H7 (cell line): ENCODE measurements around the gene COL15A1. TPM values are rescaled to one million over a fixed set of nuclear protein-coding genes. Genes with fewer than 3 reads are reported as not detected.

Source experiments
- DNase-seq: peaks from one replicate; pipeline ENCODE4 v3.0.0; 2012
- H3K27me3 ChIP-seq: 2 replicates; pipeline ENCODE4 v1.6.0; 2011; ENCODE audit warnings: mild to moderate bottlenecking, low read length; ENCODE audit not compliant: control insufficient read depth, insufficient read depth
- H3K36me3 ChIP-seq: replicated peaks from 2 replicates; pipeline ENCODE4 v1.5.1; 2011; ENCODE audit warnings: low read length; ENCODE audit not compliant: control insufficient read depth, insufficient read depth
- H3K4me3 ChIP-seq: 2 replicates; pipeline ENCODE4 v1.5.1; 2011; ENCODE audit warnings: low read depth, mild to moderate bottlenecking, control low read depth, low read length, moderate library complexity; ENCODE audit not compliant: insufficient read depth
- total RNA-seq: library from RNA; depleted of rRNA; stranded (reverse); fragments of >200 nt; shearing (Covaris generic); gene quantifications from 2 replicates; pipeline ENCODE4 v1.2.3, GENCODE V29; 2014

Gene COL15A1
- total RNA-seq, 1 experiment from 2014 or later: not detected

DNA sequence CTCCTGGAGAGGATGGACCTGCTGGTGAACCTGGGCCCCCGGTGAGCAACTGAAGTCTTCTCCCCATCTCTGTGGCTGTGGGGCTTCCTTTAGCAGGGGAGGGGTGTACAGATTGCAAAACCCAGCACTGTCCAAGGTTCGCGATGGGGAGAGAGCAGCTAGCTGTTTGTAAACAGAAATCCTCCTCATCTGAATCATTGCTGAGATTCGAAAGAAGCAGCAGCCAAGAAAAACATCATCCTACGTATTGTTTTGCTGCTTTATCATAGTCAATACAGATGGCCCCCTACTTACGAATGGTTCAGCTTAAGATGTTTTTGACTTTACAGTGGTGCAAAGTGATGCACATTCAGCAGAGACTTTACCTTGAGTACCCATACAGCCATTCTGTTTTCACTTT is 81.3 kb downstream of the COL15A1 start:
- Histone ChIP-seq H3K27me3 (no peaks in the 10 kb centered on the region), H3K36me3 (no peaks in the 10 kb centered on the region), H3K4me3 (no peak overlapping the region)
- DNase-seq: no peak

- Histone ChIP-seq H3K36me3 (no peaks in the 10 kb centered on the region), H3K27me3 (no peaks in the 10 kb centered on the region), H3K4me3 (no peak overlapping the region)
- DNase-seq: no peak
Measured at GRCh38 chr9:99025616-99026270, 82.0 kb downstream of the COL15A1 start.

- Histone ChIP-seq H3K36me3 (no peaks in the 10 kb centered on the region), H3K27me3 (no peaks in the 10 kb centered on the region), H3K4me3 (no peak overlapping the region)
- DNase-seq: no peak
Measured at GRCh38 chr9:99026271-99026955, 82.7 kb downstream of the COL15A1 start.

DNA sequence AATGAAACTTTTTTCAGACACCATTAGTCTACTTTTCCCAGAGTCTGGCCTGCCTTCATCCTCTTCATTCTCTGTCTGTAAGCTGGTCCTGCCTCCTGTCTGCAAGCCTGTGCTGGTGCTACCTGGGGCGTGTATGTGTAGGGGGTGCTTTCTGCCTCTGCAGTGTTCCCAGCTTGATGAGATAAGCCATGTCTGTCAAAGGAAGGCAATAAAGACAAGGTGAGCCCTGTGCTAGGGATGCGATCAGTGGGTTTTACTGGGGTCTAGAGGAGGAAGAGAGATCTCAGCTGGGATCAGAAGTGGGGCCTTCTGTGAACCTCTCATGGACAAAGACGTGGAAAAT is 83.2 kb downstream of the COL15A1 start:
- DNase-seq: no peak
- Histone ChIP-seq H3K4me3 (no peak overlapping the region), H3K36me3 (no peaks in the 10 kb centered on the region), H3K27me3 (no peaks in the 10 kb centered on the region)

DNA sequence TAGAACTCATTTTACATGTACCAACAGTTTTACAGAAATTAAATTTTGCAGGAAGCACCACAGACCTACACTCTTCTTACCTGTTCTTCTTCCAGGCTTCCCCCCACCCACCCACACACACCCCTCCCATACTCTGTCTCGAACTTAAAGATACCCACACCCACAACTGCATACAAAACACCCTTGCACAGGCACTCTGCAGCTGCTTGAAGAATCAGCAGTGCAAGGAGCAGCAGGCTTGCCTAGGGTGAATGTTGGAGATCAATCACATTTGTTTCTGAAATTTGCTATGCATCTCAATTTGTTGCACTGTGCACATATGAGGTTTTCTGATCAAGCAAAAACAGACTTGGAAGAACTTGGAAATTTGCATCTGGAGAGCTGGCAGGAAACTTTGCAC is 83.7 kb downstream of the COL15A1 start:
- H3K4me3 ChIP-seq: no peak overlapping the region
- no peaks in the 10 kb centered on the region for H3K36me3 ChIP-seq
- H3K27me3 ChIP-seq: no peaks in the 10 kb centered on the region
- no peak for DNase-seq

- H3K36me3 ChIP-seq: no peaks in the 10 kb centered on the region
- H3K27me3 ChIP-seq: no peaks in the 10 kb centered on the region
- H3K4me3 ChIP-seq: no peak overlapping the region
- no peak for DNase-seq
Measured at GRCh38 chr9:99029083-99029645, 85.5 kb downstream of the COL15A1 start.

DNA sequence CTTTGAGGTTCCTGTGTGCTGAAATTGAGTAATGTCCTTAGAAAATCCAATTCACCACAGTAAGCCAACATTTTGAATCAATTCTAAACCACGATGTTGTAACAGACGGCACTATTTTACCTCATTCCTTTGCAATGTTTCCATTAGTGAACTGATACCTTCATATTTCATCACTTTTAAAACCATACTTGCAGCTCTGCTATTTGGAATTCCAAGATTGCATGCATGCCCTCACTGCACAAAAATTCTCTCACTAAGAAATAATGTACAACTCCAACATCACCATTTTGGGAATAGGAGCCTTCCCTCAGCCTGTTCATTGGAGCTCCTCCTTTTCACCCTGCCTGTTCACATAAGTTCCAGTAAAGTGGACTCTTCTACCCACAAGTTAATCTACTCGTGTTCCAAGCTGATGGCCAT is 86.4 kb downstream of the COL15A1 start:
- Histone ChIP-seq H3K27me3 (no peaks in the 10 kb centered on the region), H3K4me3 (no peak overlapping the region), H3K36me3 (no peaks in the 10 kb centered on the region)
- DNase-seq: no peak

- Histone ChIP-seq H3K36me3 (no peaks in the 10 kb centered on the region), H3K4me3 (no peak overlapping the region), H3K27me3 (no peaks in the 10 kb centered on the region)
- no peak for DNase-seq
Measured at GRCh38 chr9:99030610-99031109, 87.0 kb downstream of the COL15A1 start.

- Histone ChIP-seq H3K27me3 (no peaks in the 10 kb centered on the region), H3K4me3 (no peak overlapping the region), H3K36me3 (no peaks in the 10 kb centered on the region)
- DNase-seq: no peak
Measured at GRCh38 chr9:99031319-99031718, 87.6 kb downstream of the COL15A1 start.

- no peaks in the 10 kb centered on the region for H3K36me3 ChIP-seq
- no peak for DNase-seq
- H3K27me3 ChIP-seq: no peaks in the 10 kb centered on the region
- no peak overlapping the region for H3K4me3 ChIP-seq
Measured at GRCh38 chr9:99031994-99032393, 88.3 kb downstream of the COL15A1 start.

DNA sequence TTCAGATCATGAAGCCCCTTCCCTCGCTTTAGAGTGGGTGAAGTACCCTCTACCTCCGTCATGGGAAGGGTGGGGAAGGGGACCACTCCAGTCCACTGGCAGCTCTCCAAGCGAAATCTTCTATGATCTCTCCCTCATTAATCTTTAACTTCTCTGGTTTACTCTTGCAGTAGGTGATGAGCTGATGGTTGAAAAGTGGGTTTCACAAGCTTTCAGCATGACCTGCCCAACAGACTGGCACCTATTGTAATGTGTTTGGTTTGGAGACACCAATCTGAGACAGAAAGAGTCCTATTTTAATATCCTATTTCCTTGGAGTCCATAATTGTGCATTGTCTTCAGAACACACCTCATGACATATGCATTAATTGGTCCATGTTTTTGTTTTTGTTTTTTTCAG is 90.4 kb downstream of the COL15A1 start:
- no peaks in the 10 kb centered on the region for H3K27me3 ChIP-seq
- no peak for DNase-seq
- no peaks in the 10 kb centered on the region for H3K36me3 ChIP-seq
- no peak overlapping the region for H3K4me3 ChIP-seq

- Histone ChIP-seq H3K4me3 (no peak overlapping the region), H3K36me3 (no peaks in the 10 kb centered on the region), H3K27me3 (no peaks in the 10 kb centered on the region)
- DNase-seq: no peak
Measured at GRCh38 chr9:99035313-99035712, 91.6 kb downstream of the COL15A1 start.

DNA sequence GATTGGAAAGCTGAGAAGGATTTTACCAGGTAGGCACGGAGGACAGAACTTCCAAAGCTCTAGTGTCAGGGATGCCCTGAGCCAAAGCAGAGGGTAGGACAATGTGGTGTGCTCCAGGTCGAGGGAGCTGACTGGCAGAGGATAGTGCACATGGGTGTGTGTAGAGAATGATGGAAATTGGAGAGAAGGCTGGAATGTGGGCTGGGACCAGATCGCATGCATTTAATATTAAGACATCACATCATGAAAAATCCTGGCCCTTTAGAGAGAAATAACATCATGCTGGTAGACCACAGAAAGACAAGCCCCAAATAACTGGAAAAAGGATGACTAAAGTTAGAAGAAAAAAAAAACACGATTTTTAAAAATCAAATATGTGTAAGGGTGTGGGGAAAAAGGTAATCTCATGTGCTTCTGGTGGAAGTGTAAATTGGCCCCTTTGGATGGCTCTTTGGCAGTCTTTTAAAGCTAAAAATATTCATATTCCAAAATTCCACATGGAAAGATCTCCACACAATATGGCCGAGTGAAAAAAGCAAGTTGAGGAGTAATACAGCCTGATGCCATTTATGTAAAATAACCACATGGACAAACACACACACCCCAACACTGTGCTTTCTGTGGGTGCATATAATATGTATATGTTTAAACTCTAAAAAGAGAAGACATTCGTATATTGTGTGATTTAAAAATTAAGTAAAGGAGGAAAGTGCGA is 94.2 kb downstream of the COL15A1 start:
- no peaks in the 10 kb centered on the region for H3K36me3 ChIP-seq
- no peak for DNase-seq
- no peak overlapping the region for H3K4me3 ChIP-seq
- H3K27me3 ChIP-seq: no peaks in the 10 kb centered on the region

GRCh38 chr9:99038484-99038820 is 94.7 kb downstream of the COL15A1 start:
- no peaks in the 10 kb centered on the region for H3K36me3 ChIP-seq
- DNase-seq: no peak
- H3K4me3 ChIP-seq: no peak overlapping the region
- H3K27me3 ChIP-seq: no peaks in the 10 kb centered on the region
